Neural crest cell (in vitro differentiated cells): ENCODE measurements around the gene MAGI2. TPM values are rescaled to one million over a fixed set of nuclear protein-coding genes. Genes with fewer than 3 reads are reported as not detected.

ENCODE experiments used
- DNase-seq: peaks from one replicate; pipeline ENCODE4 v3.0.0; 2021; ENCODE audit warnings: low read depth, mixed read lengths, low spot score
- H3K27ac Mint-ChIP-seq: one replicate; pipeline ENCODE4 v1.8.0; 2021; ENCODE audit warnings: mild to moderate bottlenecking, mixed read lengths; ENCODE audit not compliant: unreplicated experiment
- H3K27me3 Mint-ChIP-seq: 2 replicates; pipeline ENCODE4 v1.8.0; 2021; ENCODE audit warnings: low read depth, mild to moderate bottlenecking, mixed read lengths
- H3K36me3 Mint-ChIP-seq: 2 replicates; pipeline ENCODE4 v1.8.0; 2021; ENCODE audit warnings: low read depth, mild to moderate bottlenecking, mixed read lengths
- H3K4me1 Mint-ChIP-seq: 2 replicates; pipeline ENCODE4 v1.8.0; 2021; ENCODE audit warnings: mixed read lengths
- H3K4me3 Mint-ChIP-seq: one replicate; pipeline ENCODE4 v1.8.0; 2021; ENCODE audit warnings: mild to moderate bottlenecking, mixed read lengths
- H3K9me3 Mint-ChIP-seq: 2 replicates; pipeline ENCODE4 v1.8.0; 2021; ENCODE audit warnings: mixed read lengths
- total RNA-seq: library from RNA; stranded (reverse); gene quantifications from 2 replicates; pipeline ENCODE4 v1.2.1, GENCODE V29; 2021
- TF ChIP-seq, protein P1 (sequence below): fragments of 200-600 bp; sonication (generic); conservative IDR thresholded peaks from 2 replicates; pipeline ENCODE4 v1.5.0; 2021; ENCODE audit warnings: antibody characterized with exemption, mild to moderate bottlenecking

Gene MAGI2
- total RNA-seq, 1 donor from 2014 or later, result 10.0 TPM

DNA sequence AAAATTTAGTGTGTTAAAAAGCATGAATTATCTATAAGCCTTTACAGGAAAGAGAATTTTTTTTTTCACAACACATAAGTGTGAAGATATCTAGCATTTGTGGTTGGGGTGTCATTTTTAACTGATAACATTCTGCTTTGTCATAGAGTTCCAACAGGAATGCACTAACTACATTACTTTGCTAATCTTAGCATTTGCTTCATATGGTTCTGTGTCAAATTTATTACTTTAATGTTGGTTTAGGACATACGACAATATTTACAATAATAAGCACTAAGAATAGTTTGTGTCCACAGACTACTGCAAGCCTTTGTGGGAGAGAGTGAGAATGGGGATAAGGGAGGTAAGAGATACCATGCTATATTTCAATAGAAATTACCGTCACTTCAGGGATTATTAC lies 40.6 kb upstream of the MAGI2 start:
- no peak overlapping the region for H3K27ac Mint-ChIP-seq
- no peak overlapping the region for H3K4me3 Mint-ChIP-seq
- H3K27me3 Mint-ChIP-seq, result no peaks in the 10 kb centered on the region
- H3K4me1 Mint-ChIP-seq, result no peaks in the 10 kb centered on the region
- TF ChIP-seq, protein P1, sequence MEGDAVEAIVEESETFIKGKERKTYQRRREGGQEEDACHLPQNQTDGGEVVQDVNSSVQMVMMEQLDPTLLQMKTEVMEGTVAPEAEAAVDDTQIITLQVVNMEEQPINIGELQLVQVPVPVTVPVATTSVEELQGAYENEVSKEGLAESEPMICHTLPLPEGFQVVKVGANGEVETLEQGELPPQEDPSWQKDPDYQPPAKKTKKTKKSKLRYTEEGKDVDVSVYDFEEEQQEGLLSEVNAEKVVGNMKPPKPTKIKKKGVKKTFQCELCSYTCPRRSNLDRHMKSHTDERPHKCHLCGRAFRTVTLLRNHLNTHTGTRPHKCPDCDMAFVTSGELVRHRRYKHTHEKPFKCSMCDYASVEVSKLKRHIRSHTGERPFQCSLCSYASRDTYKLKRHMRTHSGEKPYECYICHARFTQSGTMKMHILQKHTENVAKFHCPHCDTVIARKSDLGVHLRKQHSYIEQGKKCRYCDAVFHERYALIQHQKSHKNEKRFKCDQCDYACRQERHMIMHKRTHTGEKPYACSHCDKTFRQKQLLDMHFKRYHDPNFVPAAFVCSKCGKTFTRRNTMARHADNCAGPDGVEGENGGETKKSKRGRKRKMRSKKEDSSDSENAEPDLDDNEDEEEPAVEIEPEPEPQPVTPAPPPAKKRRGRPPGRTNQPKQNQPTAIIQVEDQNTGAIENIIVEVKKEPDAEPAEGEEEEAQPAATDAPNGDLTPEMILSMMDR, result no peak
- H3K9me3 Mint-ChIP-seq, result peaks cover 2% of the 10 kb centered on the region
- DNase-seq, result no peak
- H3K36me3 Mint-ChIP-seq, result no peaks in the 10 kb centered on the region

DNA sequence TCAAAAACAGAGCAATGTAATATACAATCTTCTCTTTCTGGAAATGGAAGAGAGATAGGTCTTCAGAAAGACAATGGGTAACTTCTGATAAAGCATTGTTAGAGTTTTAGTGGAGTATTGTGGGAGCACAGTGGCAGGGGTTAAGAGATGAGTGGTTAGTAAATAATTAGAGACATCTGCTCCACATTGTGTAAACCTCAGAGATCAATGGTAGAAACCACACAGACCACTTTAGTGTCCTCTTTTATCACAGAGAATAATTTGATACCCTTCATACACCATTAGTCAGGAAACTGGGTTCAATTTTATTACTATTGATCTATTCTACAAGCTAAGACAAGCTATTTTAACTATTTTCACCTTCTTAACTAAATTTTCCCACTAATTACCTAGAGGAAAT lies 35.9 kb upstream of the MAGI2 start:
- H3K36me3 Mint-ChIP-seq, result no peaks in the 10 kb centered on the region
- TF ChIP-seq, protein P1, result no peak
- no peaks in the 10 kb centered on the region for H3K9me3 Mint-ChIP-seq
- no peak for DNase-seq
- H3K27me3 Mint-ChIP-seq, result no peaks in the 10 kb centered on the region
- no peak overlapping the region for H3K27ac Mint-ChIP-seq
- no peak overlapping the region for H3K4me3 Mint-ChIP-seq
- H3K4me1 Mint-ChIP-seq, result no peaks in the 10 kb centered on the region

DNA sequence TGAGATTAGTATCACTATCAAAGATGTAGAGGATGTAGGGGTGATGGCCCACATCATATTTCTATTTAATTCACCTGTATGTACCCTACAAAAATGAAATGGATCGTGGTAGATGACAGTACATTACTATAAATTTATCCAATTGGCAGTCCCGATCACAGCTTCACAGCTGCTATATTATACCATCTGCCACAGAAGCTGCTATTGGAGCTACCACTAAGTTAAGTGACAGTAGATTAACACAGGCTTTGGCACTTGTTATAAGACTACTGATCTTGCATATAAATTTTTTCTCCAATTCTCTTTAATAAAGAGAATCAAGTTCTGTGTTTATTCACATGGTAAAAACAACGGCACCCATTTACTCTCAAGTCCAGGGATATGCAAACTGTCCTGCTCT lies 24.9 kb upstream of the MAGI2 start:
- H3K27ac Mint-ChIP-seq, result no peak overlapping the region

DNA sequence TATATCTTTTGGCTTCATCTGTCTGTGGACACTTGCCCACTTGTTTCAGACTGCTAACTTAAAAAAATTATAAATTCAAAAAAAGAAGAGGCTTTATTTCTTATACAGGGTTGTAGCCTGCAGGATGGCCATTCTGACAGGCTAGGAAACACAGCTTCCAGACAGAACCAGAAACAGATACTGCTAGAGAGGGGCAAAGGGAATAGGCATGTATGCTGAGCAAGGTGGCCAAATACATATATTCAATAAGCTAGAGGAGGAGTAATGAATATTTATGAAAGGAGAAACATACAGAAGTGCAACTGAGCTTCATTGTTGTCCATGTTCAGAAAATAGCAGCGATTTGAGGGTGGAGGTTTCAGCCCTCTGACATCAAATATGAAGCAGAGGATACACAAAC lies 22.0 kb upstream of the MAGI2 start:
- no peaks in the 10 kb centered on the region for H3K27me3 Mint-ChIP-seq
- DNase-seq, result no peak
- H3K4me1 Mint-ChIP-seq, result no peaks in the 10 kb centered on the region
- no peak overlapping the region for H3K27ac Mint-ChIP-seq
- peaks cover 2% of the 10 kb centered on the region for H3K36me3 Mint-ChIP-seq
- no peak overlapping the region for H3K4me3 Mint-ChIP-seq
- TF ChIP-seq, protein P1, result no peak
- H3K9me3 Mint-ChIP-seq, result peaks cover 2% of the 10 kb centered on the region

More for the DNA sequence above, 24.9 kb upstream of the MAGI2 start:
- H3K36me3 Mint-ChIP-seq, result no peaks in the 10 kb centered on the region
- DNase-seq, result no peak
- no peak overlapping the region for H3K4me3 Mint-ChIP-seq
- no peaks in the 10 kb centered on the region for H3K9me3 Mint-ChIP-seq
- H3K4me1 Mint-ChIP-seq, result no peaks in the 10 kb centered on the region
- TF ChIP-seq, protein P1, result no peak
- H3K27me3 Mint-ChIP-seq, result no peaks in the 10 kb centered on the region

DNA sequence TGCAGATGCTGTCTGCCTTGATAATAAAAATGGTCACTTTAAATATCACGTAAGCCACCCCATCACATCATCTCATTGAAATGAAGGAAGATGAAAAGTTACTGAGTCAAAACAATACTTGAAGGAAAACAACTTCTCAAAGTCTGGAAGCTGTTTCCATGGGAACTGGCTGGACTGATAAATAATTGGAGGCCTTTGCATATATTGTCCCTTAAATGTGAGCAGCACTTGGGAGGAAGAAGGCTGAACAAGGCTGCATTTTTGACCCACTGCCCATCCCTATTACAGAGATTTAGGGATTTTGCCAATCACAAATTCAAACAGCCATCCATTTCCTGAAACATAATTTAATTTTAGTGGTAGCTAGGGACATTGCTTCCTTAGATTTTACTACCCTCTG lies 18.2 kb upstream of the MAGI2 start:
- TF ChIP-seq, protein P1, result no peak
- no peak overlapping the region for H3K27ac Mint-ChIP-seq
- peaks cover 2% of the 10 kb centered on the region for H3K9me3 Mint-ChIP-seq
- no peak overlapping the region for H3K4me3 Mint-ChIP-seq
- H3K27me3 Mint-ChIP-seq, result no peaks in the 10 kb centered on the region
- peaks cover 2% of the 10 kb centered on the region for H3K36me3 Mint-ChIP-seq
- DNase-seq, result no peak
- peaks cover 7% of the 10 kb centered on the region for H3K4me1 Mint-ChIP-seq

DNA sequence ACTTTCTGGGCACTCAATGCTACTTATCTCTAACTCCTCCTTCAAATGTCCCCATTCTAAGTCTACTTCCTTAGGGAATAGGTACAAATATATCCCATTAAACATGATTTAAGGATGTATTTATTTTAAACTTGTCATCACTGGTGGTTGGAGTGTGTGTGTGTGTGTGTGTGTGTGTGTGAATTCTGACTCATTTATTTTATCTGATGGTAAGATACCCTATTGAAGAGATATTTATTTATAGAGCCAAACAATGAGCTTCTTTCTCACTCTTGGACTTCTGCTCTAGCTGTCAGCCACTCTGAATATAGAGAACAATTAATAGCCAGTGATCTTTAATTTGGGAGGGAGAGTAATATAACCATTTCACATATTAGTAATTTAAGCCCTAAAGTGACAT lies 17.8 kb upstream of the MAGI2 start:
- no peak for DNase-seq
- Mint-ChIP-seq H3K4me3 (no peak overlapping the region), H3K4me1 (peaks cover 7% of the 10 kb centered on the region), H3K27ac (no peak overlapping the region), H3K36me3 (peaks cover 2% of the 10 kb centered on the region), H3K27me3 (no peaks in the 10 kb centered on the region), H3K9me3 (peaks cover 2% of the 10 kb centered on the region)
- TF ChIP-seq, protein P1, result no peak
